ENCODE measurements around the gene KIAA2012.
"Not testable (repeated sequence)": the region's sequence is repeated elsewhere in the genome, so short reads cannot be mapped to it uniquely, and the experiment has no call there.

KIAA2012 gene

DNA sequence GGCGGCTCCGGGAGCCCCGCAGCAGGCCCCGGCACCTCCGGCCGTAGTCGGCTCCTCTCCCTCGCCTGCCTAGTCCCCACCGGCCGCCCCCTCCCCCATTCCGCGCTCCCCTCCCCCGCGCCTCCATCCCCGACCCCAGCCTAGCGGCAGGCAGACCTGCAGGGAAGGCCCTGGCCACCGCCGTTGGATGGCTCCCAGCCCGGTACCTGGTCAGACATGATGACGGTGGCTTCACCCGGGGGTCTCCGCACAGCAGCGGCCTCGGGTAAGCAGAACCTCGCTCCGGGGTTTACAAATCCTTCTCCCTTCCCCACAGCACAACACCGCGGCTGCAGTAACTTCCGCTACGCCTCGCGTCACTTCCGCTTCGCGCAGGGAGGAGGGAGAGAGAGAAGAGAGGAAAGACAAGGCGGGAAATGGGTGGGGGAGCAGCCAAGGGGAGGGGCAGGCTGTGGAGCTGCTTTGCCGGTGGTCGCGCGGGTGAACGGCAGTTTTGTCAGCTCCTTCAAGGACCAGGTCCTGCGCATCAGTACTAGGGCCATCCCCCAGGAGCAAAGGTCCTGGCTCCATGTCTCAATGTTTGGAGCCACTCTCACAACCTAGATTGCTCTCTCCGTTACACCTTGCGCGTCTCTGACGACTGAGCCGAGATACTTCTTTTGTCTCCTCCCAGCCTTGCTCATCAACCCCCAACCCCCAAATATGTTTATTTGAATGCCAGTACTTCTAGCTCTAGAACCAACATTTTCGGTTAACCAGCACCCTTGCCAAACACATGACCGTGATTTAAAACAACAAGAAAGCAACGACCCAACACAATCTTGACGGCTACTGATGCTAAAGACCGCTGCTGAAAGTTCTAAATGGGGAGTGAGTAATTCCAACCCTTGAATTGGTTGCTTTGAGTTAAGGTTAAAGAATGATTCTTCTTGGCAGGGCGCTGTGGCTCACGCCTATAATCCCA, 165.5 kb downstream of the KIAA2012 start, which contains the start of gene SUMO1:
Gene SUMO1, minus strand, starts transcription at position 364 of the 964 bp plus-strand sequence. Its CDS starts 146 bp downstream, at position 218.
- DNase-seq = peak; percentile 93
- Histone ChIP-seq H3K27ac (peak within 1 kb of the TSS; percentile 87), H3K36me3 (peaks cover 6% of the 10 kb centered on the region), H3K27me3 (ENCODE audit: insufficient read depth, low read depth, severe bottlenecking) (no peaks in the 10 kb centered on the region), H3K4me3 (ENCODE audit: low read depth, low read length) (peak within 1 kb of the TSS; percentile 79), H3K9me3 (ENCODE audit: severe bottlenecking) (no peaks in the 10 kb centered on the region)
- TF ChIP-seq, protein P1, sequence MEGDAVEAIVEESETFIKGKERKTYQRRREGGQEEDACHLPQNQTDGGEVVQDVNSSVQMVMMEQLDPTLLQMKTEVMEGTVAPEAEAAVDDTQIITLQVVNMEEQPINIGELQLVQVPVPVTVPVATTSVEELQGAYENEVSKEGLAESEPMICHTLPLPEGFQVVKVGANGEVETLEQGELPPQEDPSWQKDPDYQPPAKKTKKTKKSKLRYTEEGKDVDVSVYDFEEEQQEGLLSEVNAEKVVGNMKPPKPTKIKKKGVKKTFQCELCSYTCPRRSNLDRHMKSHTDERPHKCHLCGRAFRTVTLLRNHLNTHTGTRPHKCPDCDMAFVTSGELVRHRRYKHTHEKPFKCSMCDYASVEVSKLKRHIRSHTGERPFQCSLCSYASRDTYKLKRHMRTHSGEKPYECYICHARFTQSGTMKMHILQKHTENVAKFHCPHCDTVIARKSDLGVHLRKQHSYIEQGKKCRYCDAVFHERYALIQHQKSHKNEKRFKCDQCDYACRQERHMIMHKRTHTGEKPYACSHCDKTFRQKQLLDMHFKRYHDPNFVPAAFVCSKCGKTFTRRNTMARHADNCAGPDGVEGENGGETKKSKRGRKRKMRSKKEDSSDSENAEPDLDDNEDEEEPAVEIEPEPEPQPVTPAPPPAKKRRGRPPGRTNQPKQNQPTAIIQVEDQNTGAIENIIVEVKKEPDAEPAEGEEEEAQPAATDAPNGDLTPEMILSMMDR (IDR thresholded peaks at IDR 0.05; ENCODE audit: low read depth, low read length) = no peak

DNA sequence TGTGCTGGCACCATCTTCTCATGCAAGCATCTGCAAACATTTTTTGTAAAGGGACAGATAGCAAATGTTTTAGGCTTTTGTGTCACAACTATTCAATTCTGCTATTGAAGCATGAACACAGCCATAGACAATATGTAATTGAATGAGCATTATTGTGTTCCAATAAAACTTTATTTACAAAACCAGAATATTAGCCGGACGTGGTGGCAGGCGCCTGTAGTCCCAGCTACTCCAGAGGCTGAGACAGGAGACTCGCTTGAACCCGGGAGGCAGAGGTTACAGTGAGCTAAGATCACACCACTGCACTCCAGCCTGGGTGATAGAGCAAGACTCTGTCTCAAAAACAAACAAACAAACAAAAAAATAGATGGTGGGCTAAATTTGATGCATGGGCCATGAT, 174.7 kb downstream of the KIAA2012 start:
- DNase-seq; H3K36me3 ChIP-seq; H3K27me3 ChIP-seq (ENCODE audit: insufficient read depth, low read depth, severe bottlenecking); H3K4me3 ChIP-seq (ENCODE audit: low read depth, low read length); H3K9me3 ChIP-seq (ENCODE audit: severe bottlenecking); H3K27ac ChIP-seq: not testable (repeated sequence)

DNA sequence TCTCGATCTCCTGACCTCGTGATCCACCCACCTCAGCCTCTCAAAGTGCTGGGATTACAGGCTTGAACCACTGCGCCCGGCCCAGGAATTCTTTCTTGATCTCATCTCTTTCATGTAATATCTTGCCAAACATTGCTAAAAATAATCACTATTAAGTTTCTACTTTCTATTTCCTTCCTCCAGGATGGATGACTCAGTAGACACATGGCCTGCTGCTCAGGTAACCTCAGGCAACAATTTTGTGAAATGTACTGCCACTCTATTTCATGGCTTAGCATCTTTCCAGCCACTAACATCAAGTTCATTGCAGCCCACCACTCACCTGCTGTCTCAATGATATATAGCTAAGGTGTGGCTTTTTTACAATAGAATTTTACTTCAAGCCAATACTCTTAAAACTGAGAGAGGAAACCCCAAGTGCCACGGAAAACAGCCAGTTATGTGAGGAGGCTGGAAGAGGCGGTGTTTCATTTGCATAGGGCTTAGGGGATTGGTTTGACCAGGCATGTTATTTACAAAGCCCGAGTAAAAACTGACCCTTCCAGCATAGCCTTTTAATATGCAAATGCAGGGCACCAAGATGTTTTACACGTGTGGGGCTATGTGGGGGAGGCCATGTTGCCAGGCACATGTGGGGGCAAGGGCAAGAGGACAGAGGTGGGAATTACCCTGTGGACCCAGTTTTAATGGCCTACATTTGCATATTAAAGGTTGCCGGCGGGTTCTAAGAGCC, 176.6 kb downstream of the KIAA2012 start:
- TF ChIP-seq, protein P1 (IDR thresholded peaks at IDR 0.05; ENCODE audit: low read depth, low read length) = no peak
- no peaks in the 10 kb centered on the region for H3K9me3 ChIP-seq (ENCODE audit: severe bottlenecking)
- no peak overlapping the region for H3K4me3 ChIP-seq (ENCODE audit: low read depth, low read length)
- no peaks in the 10 kb centered on the region for H3K27me3 ChIP-seq (ENCODE audit: insufficient read depth, low read depth, severe bottlenecking)
- H3K27ac ChIP-seq = no peak overlapping the region
- no peaks in the 10 kb centered on the region for H3K36me3 ChIP-seq
- no peak for DNase-seq

DNA sequence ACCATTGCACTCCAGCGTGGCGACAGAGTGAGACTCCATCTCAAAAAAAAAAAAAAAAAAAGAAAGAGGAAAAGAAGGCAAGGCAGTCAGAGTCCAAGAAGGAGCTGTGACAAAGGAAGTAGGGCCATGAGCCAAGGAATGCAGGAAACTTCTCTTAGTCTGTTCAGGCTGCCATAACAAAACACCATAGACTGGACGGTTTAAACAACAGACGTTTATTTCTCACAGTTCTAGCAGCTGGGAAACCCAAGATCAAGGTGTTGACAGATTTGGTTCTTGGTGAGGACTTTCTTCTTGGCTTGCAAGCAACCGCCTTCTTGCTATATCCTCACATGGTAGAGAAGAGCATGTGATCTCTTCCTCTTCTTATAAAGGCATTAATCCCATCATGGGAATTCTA, 178.4 kb downstream of the KIAA2012 start:
- Histone ChIP-seq H3K36me3 (no peaks in the 10 kb centered on the region), H3K27ac (no peak overlapping the region), H3K4me3 (ENCODE audit: low read depth, low read length) (no peak overlapping the region), H3K27me3 (ENCODE audit: insufficient read depth, low read depth, severe bottlenecking) (no peaks in the 10 kb centered on the region), H3K9me3 (ENCODE audit: severe bottlenecking) (no peaks in the 10 kb centered on the region)
- TF ChIP-seq, protein P1 (IDR thresholded peaks at IDR 0.05; ENCODE audit: low read depth, low read length) = no peak
- no peak for DNase-seq
